CD14-positive monocyte (primary cell): ENCODE data around the gene NAXE. TPM values are rescaled to one million over a fixed set of nuclear protein-coding genes. Genes with fewer than 3 reads are reported as not detected.

Source experiments
- DNase-seq, 3 donors: peaks; one replicate each; pipeline ENCODE4 v3.0.0-alpha.2; 2011 to 2022
- H2AFZ ChIP-seq: 2 replicates; pipeline ENCODE4 v1.6.0; 2012; ENCODE audit warnings: mild to moderate bottlenecking, low read depth, low read length, inconsistent platforms; ENCODE audit not compliant: insufficient read depth, poor library complexity, severe bottlenecking
- H3K27ac ChIP-seq, 2 donors: 1 replicate in 1 of 2; 2 replicates in 1 of 2; pipeline ENCODE4 v1.5.1; 2012 to 2013; ENCODE audit warnings: low read length in 2 of 2, control low read depth in 1 of 2, inconsistent platforms in 1 of 2, low read depth in 1 of 2, mild to moderate bottlenecking in 1 of 2
- H3K27me3 ChIP-seq, 2 donors: one replicate each; pipeline versions ENCODE4 v1.6.0 to v1.6.1; 2011 to 2013; ENCODE audit warnings: low read length in 2 of 2; ENCODE audit not compliant: control insufficient read depth in 2 of 2, insufficient read depth in 2 of 2
- H3K36me3 ChIP-seq, 2 donors: replicated peaks in 1 of 2; 1 replicate in 1 of 2; 2 replicates in 1 of 2; pipeline versions ENCODE4 v1.5.1 to v1.6.1; 2012 to 2013; ENCODE audit warnings: low read length in 2 of 2, control low read depth in 1 of 2, inconsistent platforms in 1 of 2, mild to moderate bottlenecking in 1 of 2; ENCODE audit not compliant: insufficient read depth in 2 of 2, control insufficient read depth in 1 of 2
- H3K4me1 ChIP-seq, 2 donors: 1 replicate in 1 of 2; 2 replicates in 1 of 2; pipeline versions ENCODE4 v1.5.1 to v1.6.1; 2012 to 2013; ENCODE audit warnings: low read length in 2 of 2, control low read depth in 1 of 2, inconsistent platforms in 1 of 2, mild to moderate bottlenecking in 1 of 2, moderate library complexity in 1 of 2; ENCODE audit not compliant: insufficient read depth in 2 of 2, control insufficient read depth in 1 of 2
- H3K4me2 ChIP-seq: replicated peaks from 2 replicates; pipeline ENCODE3; 2012; ENCODE audit warnings: low read length, moderate library complexity, mild to moderate bottlenecking; ENCODE audit not compliant: poor library complexity, severe bottlenecking; ENCODE audit errors: extremely low read depth
- H3K4me3 ChIP-seq, 3 experiments: fragments of 200-600 bp in 1 of 3; sonication (generic) in 1 of 3; replicated peaks in 1 of 3; 1 replicate in 2 of 3; 2 replicates in 1 of 3; pipeline ENCODE4 v1.5.1; 2011 to 2013; ENCODE audit warnings: low read length in 3 of 3, mild to moderate bottlenecking in 3 of 3, control low read depth in 2 of 3, low read depth in 2 of 3, inconsistent platforms in 1 of 3, moderate library complexity in 1 of 3
- H3K79me2 ChIP-seq: 2 replicates; pipeline ENCODE4 v1.6.0; 2012; ENCODE audit warnings: mild to moderate bottlenecking, control low read depth, inconsistent platforms, low read length, moderate library complexity; ENCODE audit not compliant: insufficient read depth
- H3K9ac ChIP-seq: 2 replicates; pipeline ENCODE4 v1.6.0; 2017; ENCODE audit warnings: low read length, mild to moderate bottlenecking; ENCODE audit not compliant: insufficient read depth, poor library complexity, severe bottlenecking
- H3K9me3 ChIP-seq, 2 donors: replicated peaks in 1 of 2; 1 replicate in 1 of 2; 2 replicates in 1 of 2; pipeline versions ENCODE4 v1.5.1 to v1.6.1; 2012 to 2013; ENCODE audit warnings: low read length in 2 of 2, control low read depth in 1 of 2; ENCODE audit not compliant: control insufficient read depth in 1 of 2, insufficient read depth in 1 of 2
- H4K20me1 ChIP-seq: 2 replicates; pipeline ENCODE4 v1.6.0; 2012; ENCODE audit warnings: mild to moderate bottlenecking, low read length, control low read depth, moderate library complexity; ENCODE audit not compliant: insufficient read depth
- H3K27ac Mint-ChIP-seq, 7 donors: one replicate each; pipeline ENCODE4 v1.8.0; 2020; ENCODE audit warnings: mild to moderate bottlenecking in 7 of 7, mixed read lengths in 7 of 7, moderate library complexity in 6 of 7, inconsistent platforms in 2 of 7
- H3K27me3 Mint-ChIP-seq, 3 donors: one replicate each; pipeline ENCODE4 v1.8.0; 2021 to 2022; ENCODE audit warnings: low read depth in 3 of 3, mild to moderate bottlenecking in 3 of 3, mixed read lengths in 3 of 3, moderate library complexity in 3 of 3, inconsistent platforms in 1 of 3
- H3K36me3 Mint-ChIP-seq, 2 donors: one replicate each; pipeline ENCODE4 v1.8.0; 2020; ENCODE audit warnings: mixed read lengths in 2 of 2, inconsistent platforms in 1 of 2, mild to moderate bottlenecking in 1 of 2
- H3K4me1 Mint-ChIP-seq: one replicate; pipeline ENCODE4 v1.8.0; 2020; ENCODE audit warnings: mild to moderate bottlenecking, mixed read lengths
- H3K4me3 Mint-ChIP-seq, 2 donors: one replicate each; pipeline ENCODE4 v1.8.0; 2020; ENCODE audit warnings: mild to moderate bottlenecking in 2 of 2, mixed read lengths in 2 of 2, moderate library complexity in 1 of 2
- H3K9me3 Mint-ChIP-seq, 7 donors: one replicate each; pipeline ENCODE4 v1.8.0; 2020 to 2022; ENCODE audit warnings: mixed read lengths in 7 of 7, mild to moderate bottlenecking in 6 of 7, moderate library complexity in 6 of 7, inconsistent platforms in 2 of 7
- WGBS: methylation state at CpG from one replicate; pipeline ENCODE4 v1.1.5; 2013; ENCODE audit warnings: missing lambda C conversion rate; ENCODE audit not compliant: insufficient coverage; 5-methylcytosine and 5-hydroxymethylcytosine counted together
- intact Hi-C, 2 donors: fragments of 100-400 bp; cut with micrococcal nuclease; formaldehyde crosslinking; loops; one replicate each; pipeline versions ENCODE4 v1.15.0 to v1.15.1; 2023
- polyA plus RNA-seq, 3 donors: library from polyadenylated mRNA; depleted of rRNA in 1 of 3; unstranded in 2 of 3; stranded (reverse) in 1 of 3; fragments of 300-500 nt in 2 of 3; fragments of >200 nt in 1 of 3; fragmentation: Illumina TruSeq in 2 of 3; gene quantifications; 1 replicate in 2 of 3; 2 replicates in 1 of 3; pipeline ENCODE4 v1.2.3, GENCODE V29; 2012 to 2021
- TF ChIP-seq, protein P1 (sequence below): fragments of 200-600 bp; IDR thresholded peaks from one replicate; pipeline ENCODE4 v1.8.0; 2022; ENCODE audit warnings: antibody characterized with exemption, mild to moderate bottlenecking

NAXE gene
- polyA plus RNA-seq, 3 donors: 23.7 to 81.7 (median 54.9) TPM

DNA sequence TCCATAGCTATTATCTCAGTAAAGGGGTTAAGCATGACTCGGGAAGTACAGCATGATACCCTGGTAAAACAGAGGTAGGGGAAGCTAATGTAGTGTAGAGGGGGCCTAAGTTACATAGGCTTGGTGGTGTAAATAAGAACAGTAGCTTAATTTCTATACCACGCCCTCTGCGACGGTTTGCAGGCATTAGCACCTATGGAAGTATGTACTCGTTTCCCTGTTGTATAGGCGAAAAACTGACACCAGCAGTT is 470 bp upstream of the NAXE start:
- Histone ChIP-seq H3K36me3 (peaks cover 16 to 29% of the 10 kb centered on the region in 2 donors), H3K27me3 (no peaks in the 10 kb centered on the region), H3K9ac (peak overlapping the region; percentile 79), H3K27ac (peak overlapping the region in 1 of 2 donors; percentile 84), H3K4me1 (peaks cover 14 to 20% of the 10 kb centered on the region in 2 donors), H4K20me1 (no peaks in the 10 kb centered on the region), H3K4me3 (peak overlapping the region; percentile 63 to 88 (median 70)), H3K4me2 (peak overlapping the region; percentile 95), H3K79me2 (peaks cover 9% of the 10 kb centered on the region), H2AFZ (peak overlapping the region; percentile 97), H3K9me3 (no peaks in the 10 kb centered on the region)
- H3K4me3 Mint-ChIP-seq: peak overlapping the region; percentile 82 to 93
- whole genome bisulfite sequencing: no CpG with 5 or more reads among the region's 6 CpGs
- peaks cover 21 to 25% of the 10 kb centered on the region in 2 donors for H3K36me3 Mint-ChIP-seq
- no peak for DNase-seq
- peaks cover 17% of the 10 kb centered on the region for H3K4me1 Mint-ChIP-seq
- peaks cover 0 to 2% (median 0%) of the 10 kb centered on the region in 3 donors for H3K27me3 Mint-ChIP-seq
- H3K27ac Mint-ChIP-seq: peak overlapping the region; percentile 75 to 93 (median 91)
- TF ChIP-seq, protein P1, sequence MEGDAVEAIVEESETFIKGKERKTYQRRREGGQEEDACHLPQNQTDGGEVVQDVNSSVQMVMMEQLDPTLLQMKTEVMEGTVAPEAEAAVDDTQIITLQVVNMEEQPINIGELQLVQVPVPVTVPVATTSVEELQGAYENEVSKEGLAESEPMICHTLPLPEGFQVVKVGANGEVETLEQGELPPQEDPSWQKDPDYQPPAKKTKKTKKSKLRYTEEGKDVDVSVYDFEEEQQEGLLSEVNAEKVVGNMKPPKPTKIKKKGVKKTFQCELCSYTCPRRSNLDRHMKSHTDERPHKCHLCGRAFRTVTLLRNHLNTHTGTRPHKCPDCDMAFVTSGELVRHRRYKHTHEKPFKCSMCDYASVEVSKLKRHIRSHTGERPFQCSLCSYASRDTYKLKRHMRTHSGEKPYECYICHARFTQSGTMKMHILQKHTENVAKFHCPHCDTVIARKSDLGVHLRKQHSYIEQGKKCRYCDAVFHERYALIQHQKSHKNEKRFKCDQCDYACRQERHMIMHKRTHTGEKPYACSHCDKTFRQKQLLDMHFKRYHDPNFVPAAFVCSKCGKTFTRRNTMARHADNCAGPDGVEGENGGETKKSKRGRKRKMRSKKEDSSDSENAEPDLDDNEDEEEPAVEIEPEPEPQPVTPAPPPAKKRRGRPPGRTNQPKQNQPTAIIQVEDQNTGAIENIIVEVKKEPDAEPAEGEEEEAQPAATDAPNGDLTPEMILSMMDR: no peak
- intact Hi-C loops: loop anchor here in 1 of 2 donors (1.0 kb wide), 1 partner anchor 9 kb away; no protein-coding TSS in a partner anchor
- no peaks in the 10 kb centered on the region for H3K9me3 Mint-ChIP-seq

DNA sequence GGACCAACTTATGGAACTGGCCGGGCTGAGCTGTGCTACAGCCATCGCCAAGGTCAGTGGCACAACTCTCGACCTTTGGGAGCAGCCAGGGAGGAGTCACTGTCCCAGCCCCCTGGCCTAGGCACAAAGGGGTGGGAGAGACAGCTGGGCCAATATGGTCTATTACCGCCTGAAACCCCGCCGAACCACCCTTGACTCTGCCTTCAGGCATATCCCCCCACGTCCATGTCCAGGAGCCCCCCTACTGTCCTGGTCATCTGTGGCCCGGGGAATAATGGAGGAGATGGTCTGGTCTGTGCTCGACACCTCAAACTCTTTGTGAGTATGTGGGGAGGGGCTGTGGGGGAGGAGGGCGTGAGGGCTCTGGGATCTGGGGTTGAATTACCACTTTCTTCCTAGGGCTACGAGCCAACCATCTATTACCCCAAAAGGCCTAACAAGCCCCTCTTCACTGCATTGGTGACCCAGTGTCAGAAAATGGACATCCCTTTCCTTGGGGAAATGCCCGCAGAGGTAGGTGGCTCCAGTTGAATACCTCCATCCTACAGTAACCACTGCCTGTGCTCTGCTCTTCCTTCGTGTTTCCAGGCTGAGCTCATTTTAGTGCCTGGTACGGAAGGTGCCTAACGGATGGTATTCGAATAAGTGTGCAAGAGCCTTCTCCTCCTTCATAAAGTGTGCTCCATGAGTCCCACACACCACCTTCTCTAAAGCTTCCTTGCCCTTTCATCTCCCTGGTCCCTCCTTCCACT is 758 bp downstream of the NAXE start:
- Histone ChIP-seq H3K4me1 (peaks cover 14 to 20% of the 10 kb centered on the region in 2 donors), H3K27me3 (no peaks in the 10 kb centered on the region), H3K79me2 (peaks cover 9% of the 10 kb centered on the region), H3K9me3 (no peaks in the 10 kb centered on the region), H3K27ac (peak overlapping the region; percentile 0 to 84), H3K9ac (peak overlapping the region; percentile 79), H2AFZ (peak overlapping the region; percentile 97), H3K4me3 (peak overlapping the region; percentile 63 to 88 (median 70)), H3K4me2 (peak overlapping the region; percentile 95), H3K36me3 (peaks cover 25 to 41% of the 10 kb centered on the region in 2 donors), H4K20me1 (no peaks in the 10 kb centered on the region)
- Mint-ChIP-seq H3K27me3 (peaks cover 0 to 2% (median 0%) of the 10 kb centered on the region in 3 donors), H3K4me1 (peaks cover 17% of the 10 kb centered on the region), H3K27ac (peak overlapping the region in 3 of 7 donors; percentile 11 to 84 (median 63)), H3K4me3 (peak overlapping the region; percentile 82 to 90), H3K9me3 (no peaks in the 10 kb centered on the region), H3K36me3 (peaks cover 33 to 35% of the 10 kb centered on the region in 2 donors)
- intact Hi-C loops: no loop called here
- 67% methylated on average over 7 of the region's 16 CpGs for WGBS
- TF ChIP-seq, protein P1: no peak
- DNase-seq: no peak
